GM23248 (cell line): Measurements from ENCODE around the gene SDK2. TPM values are rescaled to one million over a fixed set of nuclear protein-coding genes. Genes with fewer than 3 reads are reported as not detected.

Source experiments
- DNase-seq: peaks from one replicate; pipeline ENCODE4 v3.0.0-alpha.2; 2015
- H2AFZ ChIP-seq: fragments of 200-600 bp; sonication (generic); 2 replicates; pipeline ENCODE4 v1.6.1; 2016; ENCODE audit warnings: antibody characterized with exemption
- H3F3A ChIP-seq: fragments of 200-600 bp; sonication (generic); 2 replicates; pipeline ENCODE4 v1.6.1; 2016; ENCODE audit warnings: mild to moderate bottlenecking, antibody characterized with exemption, mixed run types; ENCODE audit not compliant: insufficient read depth
- H3K27ac ChIP-seq: fragments of 200-600 bp; sonication (generic); 2 replicates; pipeline ENCODE4 v1.5.1; 2016; ENCODE audit warnings: mild to moderate bottlenecking
- H3K27me3 ChIP-seq: fragments of 200-600 bp; sonication (generic); replicated peaks from 2 replicates; pipeline ENCODE4 v1.6.1; 2016; ENCODE audit warnings: mild to moderate bottlenecking; ENCODE audit not compliant: insufficient read depth
- H3K36me3 ChIP-seq: fragments of 200-600 bp; sonication (generic); 2 replicates; pipeline ENCODE4 v1.6.1; 2016; ENCODE audit warnings: low read depth, mild to moderate bottlenecking
- H3K4me1 ChIP-seq: fragments of 200-600 bp; sonication (generic); 2 replicates; pipeline ENCODE4 v1.6.1; 2016; ENCODE audit warnings: mild to moderate bottlenecking; ENCODE audit not compliant: insufficient read depth
- H3K4me2 ChIP-seq: fragments of 200-600 bp; sonication (generic); one replicate; pipeline ENCODE4 v1.6.1; 2016; ENCODE audit warnings: mild to moderate bottlenecking; ENCODE audit not compliant: unreplicated experiment
- H3K4me3 ChIP-seq: fragments of 200-600 bp; sonication (generic); 2 replicates; pipeline ENCODE4 v1.5.1; 2016; ENCODE audit warnings: mild to moderate bottlenecking
- H3K79me2 ChIP-seq: fragments of 200-600 bp; sonication (generic); 2 replicates; pipeline ENCODE4 v1.6.1; 2016; ENCODE audit warnings: mild to moderate bottlenecking; ENCODE audit not compliant: insufficient read depth
- H3K9ac ChIP-seq: fragments of 200-600 bp; sonication (generic); 2 replicates; pipeline ENCODE4 v1.6.1; 2016; ENCODE audit warnings: mild to moderate bottlenecking
- H3K9me2 ChIP-seq: fragments of 200-600 bp; sonication (generic); 2 replicates; pipeline ENCODE4 v1.6.1; 2016; ENCODE audit warnings: mixed run types, mild to moderate bottlenecking, moderate library complexity; ENCODE audit not compliant: insufficient read depth
- H3K9me3 ChIP-seq: fragments of 200-600 bp; sonication (generic); one replicate; pipeline ENCODE4 v1.6.1; 2017; ENCODE audit warnings: low read depth
- H4K20me1 ChIP-seq: fragments of 200-600 bp; sonication (generic); 2 replicates; pipeline ENCODE4 v1.6.0; 2016; ENCODE audit not compliant: insufficient read depth
- EZH2 ChIP-seq: fragments of 200-600 bp; sonication (generic); IDR thresholded peaks from 2 replicates; pipeline ENCODE4 v1.6.1; 2018; ENCODE audit warnings: antibody characterized with exemption, mild to moderate bottlenecking; ENCODE audit not compliant: insufficient read depth, poor library complexity, severe bottlenecking
- EZH2phosphoT487 ChIP-seq: fragments of 200-600 bp; sonication (generic); IDR thresholded peaks from 2 replicates; pipeline ENCODE4 v1.6.1; 2018; ENCODE audit warnings: antibody characterized with exemption, moderate library complexity, mild to moderate bottlenecking, low read depth; ENCODE audit not compliant: insufficient read depth
- WGBS, 2 experiments: methylation state at CpG; one replicate each; pipeline ENCODE4 v1.1.6; 2015 to 2017; ENCODE audit warnings: low lambda C conversion rate in 2 of 2, low coverage in 1 of 2; ENCODE audit errors: missing lambda C conversion rate in 2 of 2; 5-methylcytosine and 5-hydroxymethylcytosine counted together
- in situ Hi-C: fragments of 300-500 bp; cut with MboI; formaldehyde crosslinking; loops from 2 replicates; pipeline ENCODE4 v1.15.0; 2020
- polyA plus RNA-seq: library from polyadenylated mRNA; unstranded; fragments of >200 nt; fragmentation: Nextera tagmentation; extraction: Ambion mirVana; gene quantifications from 2 replicates; pipeline ENCODE4 v1.2.1, GENCODE V29; 2016
- total RNA-seq: library from RNA; depleted of rRNA; stranded (reverse); fragments of >200 nt; shearing (Covaris generic); gene quantifications from 2 replicates; pipeline ENCODE4 v1.2.3, GENCODE V29; 2014

SDK2 gene
- total and polyA plus RNA-seq, 2 experiments from 2014 or later, result under 0.01 to 0.03 TPM

GRCh38 chr17:73447319-73447718 is 196.9 kb downstream of the SDK2 start:
- no peaks in the 10 kb centered on the region for H3K36me3 ChIP-seq
- H3K27me3 ChIP-seq, result no peaks in the 10 kb centered on the region; the same call in 1 of the 2 replicates
- TF ChIP-seq EZH2phosphoT487, result no peak
- TF ChIP-seq EZH2, result no peak
- no peaks in the 10 kb centered on the region for H3K4me1 ChIP-seq
- no peak overlapping the region for H2AFZ ChIP-seq
- no peaks in the 10 kb centered on the region for H4K20me1 ChIP-seq
- no peak overlapping the region for H3K4me2 ChIP-seq
- no peaks in the 10 kb centered on the region for H3K9me2 ChIP-seq
- no peak for DNase-seq
- in situ Hi-C loops, result loop anchor here (25.0 kb wide), 1 partner anchor 715 kb away; no protein-coding TSS in a partner anchor
- no peak overlapping the region for H3K4me3 ChIP-seq
- WGBS, 2 experiments, result 67 to 72% methylated on average over 15 to 18 of the region's 18 CpGs
- no peak overlapping the region for H3K27ac ChIP-seq
- H3K79me2 ChIP-seq, result no peaks in the 10 kb centered on the region
- no peaks in the 10 kb centered on the region for H3K9me3 ChIP-seq
- no peak overlapping the region for H3K9ac ChIP-seq
- H3F3A ChIP-seq, result no peaks in the 10 kb centered on the region

GRCh38 chr17:73446617-73447016 is 197.6 kb downstream of the SDK2 start:
- Histone ChIP-seq H3K4me2 (no peak overlapping the region), H3K9ac (no peak overlapping the region), H2AFZ (no peak overlapping the region), H3K27me3 (no peaks in the 10 kb centered on the region; the same call in 1 of the 2 replicates), H3K9me2 (no peaks in the 10 kb centered on the region), H3K79me2 (no peaks in the 10 kb centered on the region), H3K4me1 (no peaks in the 10 kb centered on the region), H4K20me1 (no peaks in the 10 kb centered on the region), H3K27ac (no peak overlapping the region), H3F3A (no peaks in the 10 kb centered on the region), H3K4me3 (no peak overlapping the region), H3K9me3 (no peaks in the 10 kb centered on the region), H3K36me3 (no peaks in the 10 kb centered on the region)
- no peak for DNase-seq
- no peak for TF ChIP-seq EZH2phosphoT487
- TF ChIP-seq EZH2, result no peak
- in situ Hi-C loops, result loop anchor here (25.0 kb wide), 1 partner anchor 716 kb away; no protein-coding TSS in a partner anchor
- 42 to 56% methylated on average over 7 to 9 of the region's 9 CpGs for WGBS, 2 experiments

DNA sequence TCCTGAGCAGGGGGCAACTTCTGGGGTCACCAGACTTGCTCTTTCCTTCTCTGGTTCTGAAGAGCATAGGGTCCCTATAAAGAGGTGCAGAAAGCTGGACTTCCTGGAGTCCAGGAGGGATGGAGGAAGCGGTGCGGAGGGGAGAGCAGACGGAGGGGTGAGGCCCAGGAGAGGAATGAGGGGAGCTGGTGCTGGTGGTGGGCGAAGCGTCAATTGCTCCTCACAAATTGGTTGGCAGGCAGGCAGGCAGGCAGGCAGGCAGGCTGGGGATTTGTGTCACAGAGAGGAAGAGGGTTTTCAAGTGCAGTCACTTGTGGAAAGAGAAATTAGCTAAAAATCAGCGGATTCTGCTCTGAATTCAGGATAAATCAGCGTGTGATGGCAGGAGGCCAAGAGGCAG is 198.8 kb downstream of the SDK2 start:
- H3K79me2 ChIP-seq, result no peaks in the 10 kb centered on the region
- H3K9me2 ChIP-seq, result no peaks in the 10 kb centered on the region
- 76 to 78% methylated on average over 7 of the region's 7 CpGs for WGBS, 2 experiments
- no peaks in the 10 kb centered on the region for H3F3A ChIP-seq
- TF ChIP-seq EZH2phosphoT487 (no peak), EZH2 (no peak)
- no peaks in the 10 kb centered on the region; the same call in 1 of the 2 replicates for H3K27me3 ChIP-seq
- no peak overlapping the region for H3K27ac ChIP-seq
- no peaks in the 10 kb centered on the region for H3K9me3 ChIP-seq
- DNase-seq, result no peak
- H3K4me3 ChIP-seq, result no peak overlapping the region
- H3K4me1 ChIP-seq, result no peaks in the 10 kb centered on the region
- H3K9ac ChIP-seq, result no peak overlapping the region
- no peak overlapping the region for H2AFZ ChIP-seq
- H3K4me2 ChIP-seq, result no peak overlapping the region
- no peaks in the 10 kb centered on the region for H3K36me3 ChIP-seq
- in situ Hi-C loops, result loop anchor here (25.0 kb wide), 1 partner anchor 717 kb away; no protein-coding TSS in a partner anchor
- H4K20me1 ChIP-seq, result no peaks in the 10 kb centered on the region

DNA sequence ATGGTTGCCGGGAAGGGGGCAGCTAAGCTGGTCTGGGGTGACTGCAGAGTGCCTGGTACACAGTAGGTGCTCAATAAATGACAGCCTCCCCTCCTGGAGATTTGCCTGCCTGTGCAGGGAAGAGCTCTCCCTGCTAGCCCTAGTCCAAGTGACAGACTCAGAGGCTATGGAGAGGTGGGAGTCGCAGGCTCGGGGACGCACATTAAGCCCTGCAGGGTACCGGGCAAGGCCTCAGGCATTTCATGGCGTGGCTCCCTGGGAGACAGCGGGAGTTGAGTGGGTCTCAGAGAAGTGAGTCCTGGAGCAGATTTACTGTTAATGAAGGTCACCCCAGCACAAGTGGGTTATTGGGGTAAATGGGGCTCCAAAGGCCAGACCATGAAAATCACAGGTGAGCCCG is 200.2 kb downstream of the SDK2 start:
- Histone ChIP-seq H3K79me2 (no peaks in the 10 kb centered on the region), H3F3A (no peaks in the 10 kb centered on the region), H3K4me1 (no peaks in the 10 kb centered on the region), H3K9me2 (no peaks in the 10 kb centered on the region), H4K20me1 (no peaks in the 10 kb centered on the region), H3K27ac (no peak overlapping the region), H3K4me2 (no peak overlapping the region), H3K27me3 (no peaks in the 10 kb centered on the region), H3K36me3 (no peaks in the 10 kb centered on the region), H3K9ac (no peak overlapping the region), H3K4me3 (no peak overlapping the region), H3K9me3 (no peaks in the 10 kb centered on the region), H2AFZ (no peak overlapping the region)
- no peak for DNase-seq
- WGBS, 2 experiments, result 61 to 73% methylated on average over 8 of the region's 8 CpGs
- in situ Hi-C loops, result loop anchor here (25.0 kb wide), 1 partner anchor 718 kb away; no protein-coding TSS in a partner anchor
- TF ChIP-seq EZH2, result no peak
- TF ChIP-seq EZH2phosphoT487, result no peak
